GM18505 (cell line): Measurements from ENCODE around the gene NDUFS6.
A peak's percentile ranks its signal among the peaks of the same experiment; 100 is the strongest.
"Not testable (repeated sequence)": the region's sequence is repeated elsewhere in the genome, so short reads cannot be mapped to it uniquely, and the experiment has no call there.

Experiments used
- ATAC-seq: cut with Tn5 transposase; IDR thresholded peaks from one replicate; pipeline ENCODE4 v1.9.1; 2021; ENCODE audit not compliant: unreplicated experiment
- POLR2A ChIP-seq: IDR thresholded peaks from 4 replicates; pipeline ENCODE4 v1.6.1; 2011; ENCODE audit warnings: borderline replicate concordance; ENCODE audit not compliant: insufficient read depth, insufficient read length; ENCODE audit errors: extremely low read depth

Gene NDUFS6

GRCh38 chr5:1793966-1794900 is 7.0 kb upstream of the NDUFS6 start:
- no peak for ATAC-seq
- no peak for TF ChIP-seq POLR2A

- TF ChIP-seq POLR2A: no peak
- ATAC-seq: no peak
These were observed 6.3 kb upstream of the NDUFS6 start for GRCh38 chr5:1794901-1795290.

GRCh38 chr5:1795506-1795905 is 5.7 kb upstream of the NDUFS6 start:
- no peak for ATAC-seq
- no peak for TF ChIP-seq POLR2A

- ATAC-seq: no peak
- no peak for TF ChIP-seq POLR2A
These were observed 5.3 kb upstream of the NDUFS6 start for GRCh38 chr5:1795931-1796330.

GRCh38 chr5:1796371-1797102 is 4.7 kb upstream of the NDUFS6 start:
- ATAC-seq: no peak
- no peak for TF ChIP-seq POLR2A

GRCh38 chr5:1797103-1797800 is 4.0 kb upstream of the NDUFS6 start:
- no peak for ATAC-seq
- TF ChIP-seq POLR2A: no peak

GRCh38 chr5:1797855-1798254 is 3.4 kb upstream of the NDUFS6 start:
- no peak for TF ChIP-seq POLR2A
- ATAC-seq: no peak

- not testable (repeated sequence) for ATAC-seq
These were observed 2.6 kb upstream of the NDUFS6 start for GRCh38 chr5:1798589-1798988.

- TF ChIP-seq POLR2A: no peak
- peak; percentile 29 for ATAC-seq
These were observed 2.1 kb upstream of the NDUFS6 start for GRCh38 chr5:1799110-1799601.

- peak; percentile 46 for ATAC-seq
- TF ChIP-seq POLR2A: peak; percentile 79
These were observed 1.4 kb upstream of the NDUFS6 start, which contains the start of gene MRPL36 for GRCh38 chr5:1799602-1800471. Gene MRPL36 (minus strand): TSS chr5:1799837. CDS start chr5:1798935, 902 bp downstream.

- ATAC-seq: peak; percentile 43
- no peak for TF ChIP-seq POLR2A
These were observed 560 bp upstream of the NDUFS6 start for GRCh38 chr5:1800472-1801221.

- no peak for TF ChIP-seq POLR2A
- no peak for ATAC-seq
These were observed 724 bp downstream of the NDUFS6 start for GRCh38 chr5:1801967-1802295.

GRCh38 chr5:1803192-1803591 is 2.0 kb downstream of the NDUFS6 start:
- no peak for ATAC-seq
- TF ChIP-seq POLR2A: no peak
